NT2/D1 (cell line): ENCODE measurements around the gene LSG1.

Source experiments
- SUZ12 ChIP-seq: IDR thresholded peaks from 2 replicates; pipeline ENCODE4 v1.6.1; 2011; ENCODE audit not compliant: insufficient read length, insufficient read depth; ENCODE audit errors: extremely low read depth
- YY1 ChIP-seq: IDR thresholded peaks from 2 replicates; pipeline ENCODE4 v1.6.1; 2011; ENCODE audit not compliant: insufficient read length, insufficient read depth
- ZNF274 ChIP-seq: IDR thresholded peaks from 2 replicates; pipeline ENCODE4 v1.6.1; 2011; ENCODE audit warnings: mild to moderate bottlenecking, low read depth, low read length

DNA sequence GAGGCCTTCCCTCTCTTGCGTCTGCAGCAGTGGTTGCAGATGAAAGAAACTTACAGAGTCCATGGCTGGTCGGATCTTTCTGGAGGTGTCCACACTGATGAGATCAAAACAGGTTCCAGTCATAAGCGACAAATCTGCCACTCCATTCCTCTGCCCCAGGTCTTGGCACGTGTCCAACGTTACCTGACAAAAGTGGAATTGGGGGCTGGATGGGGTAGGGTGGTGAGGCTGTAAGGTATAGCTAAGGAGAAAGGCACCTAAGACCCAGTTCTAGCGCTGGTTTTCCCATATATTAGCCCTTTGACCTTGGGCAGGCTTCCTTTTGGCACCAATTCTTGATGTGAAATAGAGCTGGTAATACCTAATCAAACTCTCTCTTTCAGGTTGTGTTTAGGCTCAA is 24.7 kb upstream of the LSG1 start:
- no peak for TF ChIP-seq YY1
- no peak for TF ChIP-seq ZNF274
- TF ChIP-seq SUZ12: no peak
